ENCODE results near the gene SEC14L3. TPM values are rescaled to one million over a fixed set of nuclear protein-coding genes. Genes with fewer than 3 reads are reported as not detected.

Gene SEC14L3
- total and polyA plus RNA-seq, 8 donors: 0.05 TPM; not detected in 7

GRCh38 chr22:30423301-30423958, 48.4 kb downstream of the SEC14L3 start:
- peak in 3 of 6 donors; percentile 69 to 91 (median 82) for DNase-seq
- peaks cover 15 to 37% (median 24%) of the 10 kb centered on the region in 3 donors for H3K4me1 ChIP-seq
- H3K4me3 ChIP-seq: peak overlapping the region; percentile 57 to 72 (median 64)
- H3K27ac ChIP-seq: peak overlapping the region; percentile 91 to 98 (median 96)
- no peaks in the 10 kb centered on the region for H3K9me3 ChIP-seq
- no peaks in the 10 kb centered on the region for H3K36me3 ChIP-seq
- 0% methylated on average over 45 of the region's 45 CpGs for whole genome bisulfite sequencing, 2 donors
- intact Hi-C loops (cut with DNase I): no loop called here
- no peak for FAIRE-seq
- TF ChIP-seq CTCF (IDR thresholded peaks at IDR 0.05): no peak
- H3K27me3 ChIP-seq: no peaks in the 10 kb centered on the region
- ATAC-seq: peak; percentile 53 to 65 (median 64)

DNA sequence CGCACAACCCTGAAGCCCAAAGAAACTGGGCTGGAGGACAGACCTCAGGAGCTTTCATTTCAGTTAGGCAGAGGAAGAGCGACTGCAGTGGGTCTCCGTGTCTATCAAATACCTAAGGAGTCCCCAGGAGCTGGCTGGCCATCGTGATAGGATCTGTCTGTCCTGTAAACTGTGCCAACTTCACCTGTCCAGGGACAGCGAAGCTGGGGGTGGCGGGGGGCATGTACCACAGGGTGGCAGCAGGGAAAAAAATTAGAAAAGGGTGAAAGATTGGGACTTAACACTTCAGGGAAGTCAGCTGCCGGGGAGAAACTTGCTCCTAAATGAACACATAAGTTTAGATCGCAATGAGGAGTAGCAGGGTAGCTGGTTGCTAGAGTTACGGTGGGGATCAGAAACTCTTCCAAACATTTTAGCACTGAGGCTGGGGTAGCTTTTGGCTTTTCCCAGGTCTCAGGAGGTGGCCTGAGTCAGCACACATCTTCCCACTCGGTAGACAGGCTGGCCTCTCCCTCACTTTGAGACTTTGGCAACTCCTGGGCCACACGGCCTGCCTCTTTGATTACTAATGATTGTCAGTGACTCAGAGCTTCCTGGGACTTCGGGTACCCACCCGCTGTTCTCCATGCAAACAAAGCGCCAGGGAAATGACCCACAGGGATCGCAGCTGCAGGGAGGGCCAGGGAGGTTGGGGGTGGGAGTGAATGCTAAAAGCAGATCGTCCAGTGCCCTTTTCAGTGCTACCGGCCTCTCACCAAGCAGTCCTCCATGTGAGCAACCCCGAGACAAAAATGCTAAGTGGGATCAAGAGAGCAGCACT, 49.1 kb downstream of the SEC14L3 start:
- no peaks in the 10 kb centered on the region for H3K9me3 ChIP-seq
- no peaks in the 10 kb centered on the region for H3K36me3 ChIP-seq
- ATAC-seq: peak; percentile 17 to 51 (median 42)
- intact Hi-C loops (cut with DNase I): no loop called here
- H3K4me3 ChIP-seq: peak overlapping the region; percentile 57 to 72 (median 64)
- no peak for TF ChIP-seq CTCF (IDR thresholded peaks at IDR 0.05)
- peak overlapping the region; percentile 91 to 98 (median 96) for H3K27ac ChIP-seq
- FAIRE-seq: no peak
- peak; percentile 44 to 84 (median 74) for DNase-seq
- peaks cover 15 to 37% (median 24%) of the 10 kb centered on the region in 3 donors for H3K4me1 ChIP-seq
- H3K27me3 ChIP-seq: no peaks in the 10 kb centered on the region
- 22 to 26% methylated on average over 18 of the region's 18 CpGs for WGBS, 2 donors

GRCh38 chr22:30421695-30422480, 49.9 kb downstream of the SEC14L3 start:
- no peaks in the 10 kb centered on the region for H3K9me3 ChIP-seq
- no peak for DNase-seq
- peak overlapping the region in 1 of 4 donors; percentile 72 for H3K4me3 ChIP-seq
- ATAC-seq: no peak
- TF ChIP-seq CTCF (IDR thresholded peaks at IDR 0.05): no peak
- intact Hi-C loops (cut with DNase I): no loop called here
- peaks cover 15 to 37% (median 24%) of the 10 kb centered on the region in 3 donors for H3K4me1 ChIP-seq
- no peaks in the 10 kb centered on the region for H3K36me3 ChIP-seq
- no peak for FAIRE-seq
- WGBS, 2 donors: 50 to 58% methylated on average over 8 of the region's 8 CpGs
- no peaks in the 10 kb centered on the region for H3K27me3 ChIP-seq
- peak overlapping the region; percentile 91 to 98 (median 96) for H3K27ac ChIP-seq

DNA sequence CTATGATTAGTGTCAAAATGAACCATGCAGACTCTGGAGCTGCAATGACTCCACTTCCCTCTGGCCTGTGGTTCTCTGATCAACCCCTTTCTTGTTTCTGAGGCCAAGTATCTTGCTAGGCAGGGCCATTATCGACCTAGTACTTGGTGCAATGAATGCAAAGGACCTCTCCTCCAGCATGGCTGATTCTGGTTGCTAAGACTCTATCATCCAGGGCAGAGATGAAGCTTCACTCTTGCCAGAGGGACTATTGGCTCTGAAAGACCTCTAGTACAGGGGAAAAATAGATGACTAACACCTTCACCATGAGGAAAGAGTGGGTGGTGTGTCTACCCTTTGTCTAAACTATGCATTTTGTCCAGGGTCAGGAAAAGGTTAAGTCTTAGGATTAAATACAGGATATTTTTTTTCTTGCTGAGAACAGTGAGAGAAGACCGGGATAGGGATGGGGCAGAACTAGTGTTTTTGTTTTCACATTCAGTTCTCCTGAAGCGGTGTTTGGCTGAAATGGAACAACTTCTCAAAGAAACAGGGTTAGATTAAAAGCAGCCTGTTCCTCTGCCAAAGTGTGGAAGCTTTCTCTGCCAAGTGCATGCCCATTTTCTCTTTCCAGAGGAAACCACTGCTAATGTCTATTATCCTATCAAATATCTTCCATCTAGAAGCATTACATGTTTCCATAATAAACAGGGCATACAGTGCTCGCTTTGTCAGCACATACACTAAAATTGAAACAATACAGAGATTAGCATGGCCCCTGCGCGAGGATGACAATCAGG, 51.3 kb downstream of the SEC14L3 start:
- H3K9me3 ChIP-seq: no peaks in the 10 kb centered on the region
- ATAC-seq (no peak), DNase-seq (no peak), FAIRE-seq (no peak)
- TF ChIP-seq CTCF (IDR thresholded peaks at IDR 0.05): no peak
- no peak overlapping the region for H3K27ac ChIP-seq
- H3K4me3 ChIP-seq: no peak overlapping the region
- peaks cover 15 to 35% (median 24%) of the 10 kb centered on the region in 3 donors for H3K4me1 ChIP-seq
- intact Hi-C loops (cut with DNase I): no loop called here
- 71 to 77% methylated on average over 6 of the region's 6 CpGs for WGBS, 2 donors
- no peaks in the 10 kb centered on the region for H3K36me3 ChIP-seq
- no peaks in the 10 kb centered on the region for H3K27me3 ChIP-seq

Measured in pancreas (tissue), 10 donors.